Hepatocyte (in vitro differentiated cells): ENCODE measurements around the gene DDT.
"Not testable (repeated sequence)": the region's sequence is repeated elsewhere in the genome, so short reads cannot be mapped to it uniquely, and the experiment has no call there.

Source experiments
- CTCF ChIP-seq: fragments of 200-600 bp; sonication (generic); IDR thresholded peaks from 2 replicates; pipeline ENCODE4 v1.5.1; 2016; ENCODE audit warnings: antibody characterized with exemption, mild to moderate bottlenecking; ENCODE audit not compliant: poor library complexity
- EZH2 ChIP-seq: fragments of 200-600 bp; sonication (generic); IDR thresholded peaks from 2 replicates; pipeline ENCODE4 v1.6.1; 2016; ENCODE audit warnings: antibody characterized with exemption, mild to moderate bottlenecking, borderline replicate concordance
- EZH2phosphoT487 ChIP-seq: fragments of 200-600 bp; sonication (generic); IDR thresholded peaks from one replicate; pipeline ENCODE4 v1.6.1; 2018; ENCODE audit warnings: antibody characterized with exemption, mild to moderate bottlenecking, low read depth, moderate library complexity; ENCODE audit not compliant: unreplicated experiment, severe bottlenecking

DNA sequence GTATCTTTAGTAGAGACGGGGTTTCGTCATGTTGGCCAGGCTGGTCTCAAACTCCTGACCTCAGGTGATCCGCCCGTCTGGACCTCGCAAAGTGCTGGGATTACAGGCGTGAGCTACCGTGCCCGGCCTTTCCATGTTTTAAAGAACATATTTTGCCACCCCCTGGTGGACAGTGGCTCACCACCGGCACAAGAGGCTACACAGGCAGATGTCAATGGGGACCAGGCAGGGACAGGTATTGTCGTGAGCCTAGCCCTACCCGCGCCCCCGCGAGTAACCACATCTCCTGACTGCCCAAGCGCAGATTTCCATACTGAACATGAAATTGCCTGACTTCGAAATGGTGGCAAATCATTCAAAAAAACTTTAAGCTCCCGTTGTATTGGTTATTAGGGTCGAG is 8.1 kb downstream of the DDT start:
- not testable (repeated sequence) for TF ChIP-seq CTCF, EZH2phosphoT487, EZH2
